Measurements from ENCODE around the gene DNAJC5.

The DNAJC5 gene

DNA sequence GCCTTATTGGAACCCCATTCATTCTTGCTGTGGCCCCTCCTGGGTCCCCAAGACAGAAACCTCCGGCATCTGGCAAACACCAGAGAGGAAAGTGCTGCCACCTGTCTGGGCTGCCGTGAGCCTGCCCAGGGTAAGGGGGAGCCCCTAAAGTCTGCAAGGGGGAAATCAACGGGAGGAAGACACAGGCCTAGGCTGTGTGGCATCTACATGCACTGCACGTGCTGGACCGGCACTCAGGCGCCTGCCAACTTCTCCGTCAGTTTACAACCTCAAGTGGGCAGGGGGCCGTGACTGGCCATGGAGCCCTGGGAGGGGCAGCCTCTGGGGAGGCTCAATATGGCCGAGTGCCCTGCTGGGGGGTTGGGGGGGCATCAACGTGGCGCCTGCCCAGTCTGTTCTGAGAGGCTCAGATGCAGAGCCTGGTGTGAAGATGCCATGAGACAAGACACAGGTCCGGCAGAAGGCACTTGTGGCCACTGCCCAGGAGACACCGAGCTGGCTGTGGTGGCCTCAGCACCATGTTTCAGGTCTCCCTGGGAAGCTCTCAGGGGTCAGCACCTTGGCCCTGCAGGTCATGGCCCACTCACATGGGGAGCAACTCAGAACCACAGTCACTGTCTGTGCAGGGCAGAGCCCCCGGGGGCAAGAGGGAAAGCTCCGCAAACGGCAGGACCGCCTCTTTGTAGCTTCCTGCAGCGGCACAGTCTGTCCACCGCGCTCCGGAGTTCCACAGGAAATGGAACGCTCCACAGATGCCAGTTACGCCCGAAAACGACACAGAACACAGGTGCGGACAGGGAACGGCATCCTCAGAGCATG, 52.9 kb downstream of the DNAJC5 start:
- TF ChIP-seq BACH2 (CRISPR knock-in tag; IDR thresholded peaks at IDR 0.05; ENCODE audit: borderline replicate concordance) (no peak), ARNTL (CRISPR knock-in tag; IDR thresholded peaks at IDR 0.05; ENCODE audit: borderline replicate concordance, low read depth) (no peak), ISL1 (CRISPR knock-in tag; IDR thresholded peaks at IDR 0.05) (no peak), PPARA (CRISPR knock-in tag; IDR thresholded peaks at IDR 0.05; ENCODE audit: borderline replicate concordance) (no peak), OSR1 (CRISPR knock-in tag; IDR thresholded peaks at IDR 0.05) (no peak), GLIS3 (CRISPR knock-in tag; IDR thresholded peaks at IDR 0.05) (no peak)
- TF ChIP-seq, protein P1, sequence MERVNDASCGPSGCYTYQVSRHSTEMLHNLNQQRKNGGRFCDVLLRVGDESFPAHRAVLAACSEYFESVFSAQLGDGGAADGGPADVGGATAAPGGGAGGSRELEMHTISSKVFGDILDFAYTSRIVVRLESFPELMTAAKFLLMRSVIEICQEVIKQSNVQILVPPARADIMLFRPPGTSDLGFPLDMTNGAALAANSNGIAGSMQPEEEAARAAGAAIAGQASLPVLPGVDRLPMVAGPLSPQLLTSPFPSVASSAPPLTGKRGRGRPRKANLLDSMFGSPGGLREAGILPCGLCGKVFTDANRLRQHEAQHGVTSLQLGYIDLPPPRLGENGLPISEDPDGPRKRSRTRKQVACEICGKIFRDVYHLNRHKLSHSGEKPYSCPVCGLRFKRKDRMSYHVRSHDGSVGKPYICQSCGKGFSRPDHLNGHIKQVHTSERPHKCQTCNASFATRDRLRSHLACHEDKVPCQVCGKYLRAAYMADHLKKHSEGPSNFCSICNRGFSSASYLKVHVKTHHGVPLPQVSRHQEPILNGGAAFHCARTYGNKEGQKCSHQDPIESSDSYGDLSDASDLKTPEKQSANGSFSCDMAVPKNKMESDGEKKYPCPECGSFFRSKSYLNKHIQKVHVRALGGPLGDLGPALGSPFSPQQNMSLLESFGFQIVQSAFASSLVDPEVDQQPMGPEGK (CRISPR knock-in tag; IDR thresholded peaks at IDR 0.05; ENCODE audit: borderline replicate concordance), result no peak
- no peak for ATAC-seq

DNA sequence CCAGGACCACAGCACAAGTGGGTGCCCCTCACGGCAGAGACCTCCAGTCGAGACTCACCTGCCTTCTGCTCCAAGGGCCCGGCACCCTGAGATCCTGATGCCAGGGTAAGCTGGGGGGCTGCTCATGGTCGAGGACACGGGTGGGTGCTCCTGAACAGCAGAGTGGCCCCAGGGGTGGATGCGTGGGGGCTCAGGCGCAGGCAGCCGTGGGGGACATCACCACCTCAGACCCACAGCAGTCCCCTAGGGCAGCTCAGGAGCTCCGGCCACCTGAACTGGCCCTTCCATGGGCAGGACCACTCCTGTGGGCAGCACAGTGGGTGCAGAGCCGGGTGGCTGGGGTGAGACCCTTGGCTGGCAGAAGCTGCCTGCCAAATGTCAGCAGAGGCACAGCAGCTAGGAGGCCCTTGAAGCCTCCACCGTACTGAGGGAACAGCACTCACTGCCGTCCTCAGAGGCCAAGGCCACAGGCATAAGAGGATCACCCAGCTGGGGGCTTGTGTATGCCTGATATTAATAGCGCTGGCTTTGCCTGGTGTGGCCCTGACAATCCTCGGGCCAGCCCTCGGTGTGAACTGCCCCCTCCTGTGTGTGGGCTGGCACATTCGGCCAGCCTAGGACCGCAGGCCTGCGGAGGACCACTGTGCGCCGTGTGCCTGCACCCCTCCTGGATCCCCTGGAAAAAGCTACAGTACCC, 55.9 kb downstream of the DNAJC5 start:
- TF ChIP-seq TCF4 (CRISPR knock-in tag; IDR thresholded peaks at IDR 0.05; ENCODE audit: borderline replicate concordance) (no peak), ZNF8 (CRISPR knock-in tag; IDR thresholded peaks at IDR 0.05) (no peak)
- no peak for ATAC-seq

DNA sequence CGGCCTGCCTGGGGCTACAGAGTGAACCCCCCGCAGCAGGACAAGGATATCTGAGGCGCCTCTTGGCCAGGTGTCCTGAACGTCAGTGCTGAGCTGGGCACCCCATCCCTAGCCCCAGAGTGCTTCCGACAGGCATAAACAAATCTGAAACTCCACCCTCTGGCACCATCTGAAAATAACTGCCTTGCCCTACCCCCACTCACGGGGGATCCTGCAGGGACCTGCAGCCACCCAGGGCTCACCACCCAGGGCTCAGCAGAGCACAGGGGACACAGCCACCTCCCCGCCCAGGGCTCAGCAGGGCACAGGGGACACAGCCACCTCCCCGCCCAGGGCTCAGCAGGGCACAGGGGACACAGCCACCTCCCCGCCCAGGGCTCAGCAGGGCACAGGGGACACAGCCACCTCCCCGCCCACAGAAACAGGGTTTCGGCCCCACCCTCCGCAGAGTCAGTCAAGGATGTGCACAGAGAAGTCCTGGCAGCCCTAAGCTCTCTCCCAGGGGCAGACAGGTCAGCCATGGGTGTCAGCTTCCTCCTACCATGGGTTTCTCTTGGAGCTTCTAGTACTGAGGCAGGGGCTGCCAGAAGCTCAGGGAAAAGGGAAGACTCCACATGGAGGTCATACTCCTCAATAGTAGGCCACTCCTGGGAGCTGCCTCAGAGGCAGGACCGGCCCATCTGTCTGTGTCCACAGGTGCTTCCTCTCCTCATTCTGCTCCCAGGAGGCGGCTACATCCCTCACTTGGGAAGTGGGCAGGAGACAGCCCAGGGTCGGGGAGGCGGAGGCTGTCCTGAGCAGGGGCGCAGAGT, 56.7 kb downstream of the DNAJC5 start:
- ATAC-seq, result no peak
- TF ChIP-seq OSR1 (CRISPR knock-in tag; IDR thresholded peaks at IDR 0.05) (no peak), ESRRG (CRISPR knock-in tag; IDR thresholded peaks at IDR 0.05) (no peak), GLIS3 (CRISPR knock-in tag; IDR thresholded peaks at IDR 0.05) (no peak), ARNTL (CRISPR knock-in tag; IDR thresholded peaks at IDR 0.05; ENCODE audit: borderline replicate concordance, low read depth) (no peak), CSDC2 (CRISPR knock-in tag; IDR thresholded peaks at IDR 0.05) (no peak), ISL1 (CRISPR knock-in tag; IDR thresholded peaks at IDR 0.05) (no peak), ZNF8 (CRISPR knock-in tag; IDR thresholded peaks at IDR 0.05) (no peak), ZFP30 (CRISPR knock-in tag; IDR thresholded peaks at IDR 0.05) (no peak), PPARA (CRISPR knock-in tag; IDR thresholded peaks at IDR 0.05; ENCODE audit: borderline replicate concordance) (no peak), ZFP3 (CRISPR knock-in tag; IDR thresholded peaks at IDR 0.05) (no peak), TCF4 (CRISPR knock-in tag; IDR thresholded peaks at IDR 0.05; ENCODE audit: borderline replicate concordance) (no peak), ZNF565 (CRISPR knock-in tag; conservative IDR thresholded peaks at IDR 0.05; ENCODE audit: low read depth) (no peak)
- TF ChIP-seq, protein P2, sequence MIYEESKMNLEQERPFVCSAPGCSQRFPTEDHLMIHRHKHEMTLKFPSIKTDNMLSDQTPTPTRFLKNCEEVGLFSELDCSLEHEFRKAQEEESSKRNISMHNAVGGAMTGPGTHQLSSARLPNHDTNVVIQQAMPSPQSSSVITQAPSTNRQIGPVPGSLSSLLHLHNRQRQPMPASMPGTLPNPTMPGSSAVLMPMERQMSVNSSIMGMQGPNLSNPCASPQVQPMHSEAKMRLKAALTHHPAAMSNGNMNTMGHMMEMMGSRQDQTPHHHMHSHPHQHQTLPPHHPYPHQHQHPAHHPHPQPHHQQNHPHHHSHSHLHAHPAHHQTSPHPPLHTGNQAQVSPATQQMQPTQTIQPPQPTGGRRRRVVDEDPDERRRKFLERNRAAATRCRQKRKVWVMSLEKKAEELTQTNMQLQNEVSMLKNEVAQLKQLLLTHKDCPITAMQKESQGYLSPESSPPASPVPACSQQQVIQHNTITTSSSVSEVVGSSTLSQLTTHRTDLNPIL (CRISPR knock-in tag; IDR thresholded peaks at IDR 0.05; ENCODE audit: low read depth), result no peak
- TF ChIP-seq, protein P3, sequence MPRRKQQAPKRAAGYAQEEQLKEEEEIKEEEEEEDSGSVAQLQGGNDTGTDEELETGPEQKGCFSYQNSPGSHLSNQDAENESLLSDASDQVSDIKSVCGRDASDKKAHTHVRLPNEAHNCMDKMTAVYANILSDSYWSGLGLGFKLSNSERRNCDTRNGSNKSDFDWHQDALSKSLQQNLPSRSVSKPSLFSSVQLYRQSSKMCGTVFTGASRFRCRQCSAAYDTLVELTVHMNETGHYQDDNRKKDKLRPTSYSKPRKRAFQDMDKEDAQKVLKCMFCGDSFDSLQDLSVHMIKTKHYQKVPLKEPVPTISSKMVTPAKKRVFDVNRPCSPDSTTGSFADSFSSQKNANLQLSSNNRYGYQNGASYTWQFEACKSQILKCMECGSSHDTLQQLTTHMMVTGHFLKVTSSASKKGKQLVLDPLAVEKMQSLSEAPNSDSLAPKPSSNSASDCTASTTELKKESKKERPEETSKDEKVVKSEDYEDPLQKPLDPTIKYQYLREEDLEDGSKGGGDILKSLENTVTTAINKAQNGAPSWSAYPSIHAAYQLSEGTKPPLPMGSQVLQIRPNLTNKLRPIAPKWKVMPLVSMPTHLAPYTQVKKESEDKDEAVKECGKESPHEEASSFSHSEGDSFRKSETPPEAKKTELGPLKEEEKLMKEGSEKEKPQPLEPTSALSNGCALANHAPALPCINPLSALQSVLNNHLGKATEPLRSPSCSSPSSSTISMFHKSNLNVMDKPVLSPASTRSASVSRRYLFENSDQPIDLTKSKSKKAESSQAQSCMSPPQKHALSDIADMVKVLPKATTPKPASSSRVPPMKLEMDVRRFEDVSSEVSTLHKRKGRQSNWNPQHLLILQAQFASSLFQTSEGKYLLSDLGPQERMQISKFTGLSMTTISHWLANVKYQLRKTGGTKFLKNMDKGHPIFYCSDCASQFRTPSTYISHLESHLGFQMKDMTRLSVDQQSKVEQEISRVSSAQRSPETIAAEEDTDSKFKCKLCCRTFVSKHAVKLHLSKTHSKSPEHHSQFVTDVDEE (CRISPR knock-in tag; IDR thresholded peaks at IDR 0.05), result no peak
- TF ChIP-seq, protein P1 (CRISPR knock-in tag; IDR thresholded peaks at IDR 0.05; ENCODE audit: borderline replicate concordance), result no peak
- TF ChIP-seq, protein P4, sequence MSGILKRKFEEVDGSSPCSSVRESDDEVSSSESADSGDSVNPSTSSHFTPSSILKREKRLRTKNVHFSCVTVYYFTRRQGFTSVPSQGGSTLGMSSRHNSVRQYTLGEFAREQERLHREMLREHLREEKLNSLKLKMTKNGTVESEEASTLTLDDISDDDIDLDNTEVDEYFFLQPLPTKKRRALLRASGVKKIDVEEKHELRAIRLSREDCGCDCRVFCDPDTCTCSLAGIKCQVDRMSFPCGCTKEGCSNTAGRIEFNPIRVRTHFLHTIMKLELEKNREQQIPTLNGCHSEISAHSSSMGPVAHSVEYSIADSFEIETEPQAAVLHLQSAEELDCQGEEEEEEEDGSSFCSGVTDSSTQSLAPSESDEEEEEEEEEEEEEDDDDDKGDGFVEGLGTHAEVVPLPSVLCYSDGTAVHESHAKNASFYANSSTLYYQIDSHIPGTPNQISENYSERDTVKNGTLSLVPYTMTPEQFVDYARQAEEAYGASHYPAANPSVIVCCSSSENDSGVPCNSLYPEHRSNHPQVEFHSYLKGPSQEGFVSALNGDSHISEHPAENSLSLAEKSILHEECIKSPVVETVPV (CRISPR knock-in tag; IDR thresholded peaks at IDR 0.05), result no peak
- TF ChIP-seq, protein P5, sequence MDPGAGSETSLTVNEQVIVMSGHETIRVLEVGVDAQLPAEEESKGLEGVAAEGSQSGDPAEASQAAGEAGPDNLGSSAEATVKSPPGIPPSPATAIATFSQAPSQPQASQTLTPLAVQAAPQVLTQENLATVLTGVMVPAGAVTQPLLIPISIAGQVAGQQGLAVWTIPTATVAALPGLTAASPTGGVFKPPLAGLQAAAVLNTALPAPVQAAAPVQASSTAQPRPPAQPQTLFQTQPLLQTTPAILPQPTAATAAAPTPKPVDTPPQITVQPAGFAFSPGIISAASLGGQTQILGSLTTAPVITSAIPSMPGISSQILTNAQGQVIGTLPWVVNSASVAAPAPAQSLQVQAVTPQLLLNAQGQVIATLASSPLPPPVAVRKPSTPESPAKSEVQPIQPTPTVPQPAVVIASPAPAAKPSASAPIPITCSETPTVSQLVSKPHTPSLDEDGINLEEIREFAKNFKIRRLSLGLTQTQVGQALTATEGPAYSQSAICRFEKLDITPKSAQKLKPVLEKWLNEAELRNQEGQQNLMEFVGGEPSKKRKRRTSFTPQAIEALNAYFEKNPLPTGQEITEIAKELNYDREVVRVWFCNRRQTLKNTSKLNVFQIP (CRISPR knock-in tag; IDR thresholded peaks at IDR 0.05; ENCODE audit: borderline replicate concordance, low read depth), result no peak

Measured in SK-N-SH treated with all-trans-retinoic acid at 6 μM for 48 hours (cell line).